Body of pancreas (tissue), 4 donors: Measurements from ENCODE around the gene CCDC70. TPM values are rescaled to one million over a fixed set of nuclear protein-coding genes. Genes with fewer than 3 reads are reported as not detected.
A peak's percentile ranks its signal among the peaks of the same experiment; 100 is the strongest.

ENCODE experiments used
- ATAC-seq: fragments of 150-250 bp; one replicate; pipeline ENCODE4 v1.9.1; 2016
- DNase-seq, 4 donors: peaks; one replicate each; pipeline ENCODE4 v3.0.0-alpha.2; 2019
- H3K27ac ChIP-seq, 4 donors: fragments of 200-600 bp; sonication (generic); 1 replicate in 3 of 4; 2 replicates in 1 of 4; pipeline versions ENCODE4 v1.5.1 to v1.6.1; 2016 to 2019; ENCODE audit warnings: mild to moderate bottlenecking in 1 of 4, mixed read lengths in 1 of 4, moderate library complexity in 1 of 4
- H3K27me3 ChIP-seq, 2 donors: fragments of 200-600 bp; sonication (generic); one replicate each; pipeline ENCODE4 v1.6.0; 2016; ENCODE audit warnings: mild to moderate bottlenecking in 1 of 2
- H3K36me3 ChIP-seq, 2 donors: fragments of 200-600 bp; sonication (generic); replicated peaks in 1 of 2; 2 replicates each; pipeline ENCODE4 v1.5.1; 2016; ENCODE audit warnings: low read depth in 2 of 2; ENCODE audit not compliant: insufficient read depth in 1 of 2
- H3K4me1 ChIP-seq: fragments of 200-600 bp; sonication (generic); one replicate; pipeline ENCODE4 v1.6.0; 2016
- H3K4me3 ChIP-seq, 2 donors: fragments of 200-600 bp; sonication (generic); 1 replicate in 1 of 2; 2 replicates in 1 of 2; pipeline ENCODE4 v1.5.1; 2016 to 2019
- H3K9me3 ChIP-seq, 3 donors: fragments of 200-600 bp; sonication (generic); 1 replicate in 2 of 3; 2 replicates in 1 of 3; pipeline ENCODE4 v1.5.1; 2016
- CTCF ChIP-seq, 7 experiments: fragments of 450-650 bp in 4 of 7; fragments of 200-600 bp in 3 of 7; sonication (generic) in 3 of 7; IDR thresholded peaks; one replicate each; pipeline ENCODE4 v1.5.1; 2016 to 2019; ENCODE audit warnings: antibody characterized with exemption in 7 of 7
- POLR2A ChIP-seq, 3 donors: fragments of 450-650 bp; IDR thresholded peaks; one replicate each; pipeline ENCODE4 v1.6.1; 2016; ENCODE audit warnings: antibody characterized with exemption in 3 of 3, mild to moderate bottlenecking in 2 of 3
- WGBS, 2 donors: methylation state at CpG; one replicate each; pipeline ENCODE4 v1.1.5; 2017; 5-methylcytosine and 5-hydroxymethylcytosine counted together
- intact Hi-C: fragments of 100-400 bp; cut with DNase I; formaldehyde crosslinking; loops from one replicate; pipeline ENCODE4 v1.15.1; 2023
- total RNA-seq, 2 donors: library from RNA; depleted of rRNA; stranded (reverse); fragments of >200 nt; gene quantifications; one replicate each; pipeline ENCODE4 v1.1.0, GENCODE V29; 2016

Gene CCDC70
- total RNA-seq, 2 donors from 2014 or later, result not detected

- DNase-seq (no peak), ATAC-seq (no peak)
- no peaks in the 10 kb centered on the region for H3K9me3 ChIP-seq
- H3K27me3 ChIP-seq, result no peaks in the 10 kb centered on the region
- 90 to 93% methylated on average over 11 to 12 of the region's 12 CpGs for WGBS, 2 donors
- H3K27ac ChIP-seq, result no peak overlapping the region
- intact Hi-C loops, result no loop called here
- H3K4me3 ChIP-seq, result no peak overlapping the region
- TF ChIP-seq CTCF (IDR thresholded peaks at IDR 0.05) (no peak), POLR2A (IDR thresholded peaks at IDR 0.05) (no peak)
- no peaks in the 10 kb centered on the region for H3K36me3 ChIP-seq
- H3K4me1 ChIP-seq, result peaks cover 13% of the 10 kb centered on the region
Measured at GRCh38 chr13:51910508-51910907, 48.7 kb downstream of the CCDC70 start.

DNA sequence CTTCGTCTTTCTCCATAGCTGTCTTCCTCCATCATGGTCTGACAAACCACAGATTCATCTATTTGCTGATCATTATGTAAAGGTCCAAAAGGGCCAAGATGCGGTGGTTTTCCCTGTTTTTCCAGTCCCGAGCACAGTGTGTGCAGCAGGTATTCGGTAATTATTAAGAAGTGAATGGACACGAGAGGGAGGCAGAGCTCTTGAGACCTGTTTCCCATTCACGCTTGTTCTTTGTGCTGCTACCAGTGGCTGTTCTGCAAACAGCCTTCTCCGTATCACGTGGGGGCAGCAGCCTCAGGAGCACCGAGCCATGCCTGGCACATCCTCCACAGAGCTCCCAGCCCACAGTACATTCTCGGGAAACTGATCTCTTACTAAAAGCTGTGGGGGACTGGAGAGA lies 50.3 kb downstream of the CCDC70 start:
- intact Hi-C loops, result no loop called here
- peak; percentile 16 to 40 (median 34) for DNase-seq
- Histone ChIP-seq H3K27me3 (no peaks in the 10 kb centered on the region), H3K36me3 (no peaks in the 10 kb centered on the region), H3K27ac (no peak overlapping the region), H3K4me1 (peaks cover 3% of the 10 kb centered on the region), H3K9me3 (no peaks in the 10 kb centered on the region), H3K4me3 (no peak overlapping the region)
- ATAC-seq, result peak; percentile 71
- 60 to 65% methylated on average over 10 of the region's 10 CpGs for WGBS, 2 donors
- TF ChIP-seq POLR2A (IDR thresholded peaks at IDR 0.05) (no peak), CTCF (IDR thresholded peaks at IDR 0.05) (peak in 3 of 7 experiments; percentile 27 to 39 (median 32))

- H3K4me3 ChIP-seq, result no peak overlapping the region
- no peaks in the 10 kb centered on the region for H3K27me3 ChIP-seq
- no peaks in the 10 kb centered on the region for H3K9me3 ChIP-seq
- no peak for DNase-seq
- 69 to 75% methylated on average over 11 of the region's 11 CpGs for WGBS, 2 donors
- intact Hi-C loops, result no loop called here
- H3K36me3 ChIP-seq, result no peaks in the 10 kb centered on the region
- no peak for ATAC-seq
- no peaks in the 10 kb centered on the region for H3K4me1 ChIP-seq
- TF ChIP-seq POLR2A (IDR thresholded peaks at IDR 0.05), result no peak
- no peak for TF ChIP-seq CTCF (IDR thresholded peaks at IDR 0.05)
- no peak overlapping the region for H3K27ac ChIP-seq
Measured at GRCh38 chr13:51912511-51913225, 50.9 kb downstream of the CCDC70 start.

- 64 to 72% methylated on average over 3 to 4 of the region's 4 CpGs for WGBS, 2 donors
Measured at GRCh38 chr13:51913421-51914136, 51.8 kb downstream of the CCDC70 start.

More at GRCh38 chr13:51913421-51914136, 51.8 kb downstream of the CCDC70 start:
- no peak overlapping the region for H3K4me3 ChIP-seq
- intact Hi-C loops, result no loop called here
- ATAC-seq, result no peak
- H3K27me3 ChIP-seq, result no peaks in the 10 kb centered on the region
- H3K9me3 ChIP-seq, result no peaks in the 10 kb centered on the region
- no peaks in the 10 kb centered on the region for H3K4me1 ChIP-seq
- DNase-seq, result no peak
- no peak overlapping the region for H3K27ac ChIP-seq
- H3K36me3 ChIP-seq, result no peaks in the 10 kb centered on the region
- TF ChIP-seq CTCF (IDR thresholded peaks at IDR 0.05) (no peak), POLR2A (IDR thresholded peaks at IDR 0.05) (no peak)
